RWPE2 (cell line): Measurements from ENCODE around the gene NPLOC4.

Source experiments
- ATAC-seq: fragments of 200-7000 bp; cut with Tn5 transposase; 3 replicates; pipeline ENCODE4 v1.9.1; 2021; ENCODE audit warnings: low read depth
- DNase-seq: peaks from one replicate; pipeline ENCODE4 v3.0.0-alpha.2; 2020; ENCODE audit warnings: low spot score
- H3K27ac ChIP-seq: fragments of 450-650 bp; 2 replicates; pipeline ENCODE4 v1.5.1; 2017; ENCODE audit warnings: mild to moderate bottlenecking; ENCODE audit not compliant: poor library complexity, severe bottlenecking
- H3K27me3 ChIP-seq: fragments of 250-450 bp; sonication (Bioruptor Pico); 2 replicates; pipeline ENCODE4 v1.5.1; 2021; ENCODE audit warnings: mild to moderate bottlenecking, moderate library complexity; ENCODE audit not compliant: insufficient read depth, poor library complexity, severe bottlenecking
- H3K36me3 ChIP-seq: fragments of 250-450 bp; sonication (Bioruptor Pico); 2 replicates; pipeline ENCODE4 v1.5.1; 2020; ENCODE audit warnings: low read depth, mild to moderate bottlenecking, moderate library complexity
- H3K4me1 ChIP-seq: fragments of 250-450 bp; sonication (Bioruptor Pico); 2 replicates; pipeline ENCODE4 v1.5.1; 2021; ENCODE audit warnings: mild to moderate bottlenecking, moderate library complexity; ENCODE audit not compliant: insufficient read depth, poor library complexity, severe bottlenecking
- H3K4me3 ChIP-seq: fragments of 250-450 bp; sonication (Bioruptor Pico); 2 replicates; pipeline ENCODE4 v1.5.1; 2021; ENCODE audit warnings: mild to moderate bottlenecking, moderate library complexity; ENCODE audit not compliant: severe bottlenecking
- H3K9me3 ChIP-seq: fragments of 250-450 bp; sonication (Bioruptor Pico); 2 replicates; pipeline ENCODE4 v1.5.1; 2021; ENCODE audit warnings: mild to moderate bottlenecking, moderate library complexity; ENCODE audit not compliant: severe bottlenecking
- TF ChIP-seq, protein P1 (sequence below): fragments of 450-650 bp; IDR thresholded peaks from one replicate; pipeline ENCODE4 v1.5.1; 2017; ENCODE audit warnings: mild to moderate bottlenecking, moderate library complexity; ENCODE audit not compliant: poor library complexity, severe bottlenecking

The NPLOC4 gene

DNA sequence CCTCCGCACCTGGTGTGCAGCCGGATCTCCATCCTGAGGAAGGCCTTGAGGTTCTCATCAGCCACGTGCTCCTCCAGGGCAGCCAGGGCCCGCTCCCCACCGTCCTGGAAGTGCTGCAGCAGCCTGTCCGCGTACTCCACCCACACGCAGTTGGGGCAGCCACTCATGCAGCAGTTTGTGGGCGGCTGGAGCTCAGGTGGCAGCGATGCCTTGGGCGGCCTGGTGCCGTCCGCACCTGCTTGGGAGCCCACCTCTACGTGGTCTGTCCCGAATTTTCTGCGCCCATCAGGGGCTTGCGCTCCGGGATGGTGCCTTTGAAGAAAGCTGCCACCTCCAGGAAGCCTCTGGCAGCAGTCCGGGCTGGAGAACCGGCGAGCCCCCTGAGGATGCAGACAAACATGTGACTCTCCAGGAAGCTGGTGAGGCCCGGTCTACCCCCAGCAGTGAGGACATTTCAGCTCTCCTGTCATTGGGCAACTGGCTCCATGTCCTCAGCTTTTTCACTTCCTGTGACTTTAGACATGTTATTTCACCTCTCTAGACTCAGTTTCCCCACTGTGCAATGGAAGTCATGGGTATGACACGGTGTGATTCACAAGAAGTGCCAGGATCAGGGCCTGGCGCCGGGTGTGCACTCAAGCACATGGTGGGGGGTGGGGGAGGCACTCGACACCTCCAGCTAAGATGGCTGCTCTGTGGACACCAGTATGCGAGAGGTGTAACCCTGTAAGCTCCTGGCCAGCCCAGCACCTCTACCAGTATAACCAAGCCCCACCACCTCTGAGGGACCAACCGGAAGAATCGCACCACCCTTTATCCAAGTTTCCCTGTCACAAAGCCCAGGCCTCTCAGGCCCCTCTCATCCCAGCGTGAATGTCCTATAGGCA, 28.5 kb upstream of the NPLOC4 start:
- Histone ChIP-seq H3K4me3 (peak overlapping the region; percentile 69), H3K9me3 (no peaks in the 10 kb centered on the region), H3K27ac (peak overlapping the region; percentile 75), H3K27me3 (no peaks in the 10 kb centered on the region), H3K4me1 (peaks cover 10% of the 10 kb centered on the region), H3K36me3 (peaks cover 39% of the 10 kb centered on the region)
- ATAC-seq, result peak; percentile 10
- no peak for DNase-seq
- TF ChIP-seq, protein P1, sequence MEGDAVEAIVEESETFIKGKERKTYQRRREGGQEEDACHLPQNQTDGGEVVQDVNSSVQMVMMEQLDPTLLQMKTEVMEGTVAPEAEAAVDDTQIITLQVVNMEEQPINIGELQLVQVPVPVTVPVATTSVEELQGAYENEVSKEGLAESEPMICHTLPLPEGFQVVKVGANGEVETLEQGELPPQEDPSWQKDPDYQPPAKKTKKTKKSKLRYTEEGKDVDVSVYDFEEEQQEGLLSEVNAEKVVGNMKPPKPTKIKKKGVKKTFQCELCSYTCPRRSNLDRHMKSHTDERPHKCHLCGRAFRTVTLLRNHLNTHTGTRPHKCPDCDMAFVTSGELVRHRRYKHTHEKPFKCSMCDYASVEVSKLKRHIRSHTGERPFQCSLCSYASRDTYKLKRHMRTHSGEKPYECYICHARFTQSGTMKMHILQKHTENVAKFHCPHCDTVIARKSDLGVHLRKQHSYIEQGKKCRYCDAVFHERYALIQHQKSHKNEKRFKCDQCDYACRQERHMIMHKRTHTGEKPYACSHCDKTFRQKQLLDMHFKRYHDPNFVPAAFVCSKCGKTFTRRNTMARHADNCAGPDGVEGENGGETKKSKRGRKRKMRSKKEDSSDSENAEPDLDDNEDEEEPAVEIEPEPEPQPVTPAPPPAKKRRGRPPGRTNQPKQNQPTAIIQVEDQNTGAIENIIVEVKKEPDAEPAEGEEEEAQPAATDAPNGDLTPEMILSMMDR, result no peak

DNA sequence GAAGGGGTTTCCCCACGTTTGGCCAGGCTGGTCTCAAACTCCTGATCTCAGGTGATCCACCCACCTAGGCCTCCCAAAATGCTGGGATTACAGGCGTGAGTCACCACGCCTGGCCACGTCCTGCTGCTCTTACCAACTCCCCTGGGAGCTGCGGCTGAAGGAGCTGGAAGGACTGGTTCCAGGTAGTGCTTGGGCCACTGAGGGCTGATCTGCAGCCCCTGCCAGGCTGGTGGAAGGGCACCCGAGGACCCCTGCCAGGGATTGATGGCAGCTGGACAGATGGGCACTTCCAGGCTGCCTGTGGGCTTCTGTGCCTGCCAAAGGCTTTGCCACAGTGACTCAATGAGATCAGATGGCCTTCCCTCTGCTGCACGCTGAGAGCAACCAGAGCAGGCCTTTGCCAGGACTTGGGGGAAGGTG, 27.1 kb upstream of the NPLOC4 start:
- Histone ChIP-seq H3K27ac (no peak overlapping the region), H3K4me1 (peaks cover 17% of the 10 kb centered on the region)
- TF ChIP-seq, protein P1, result no peak

DNA sequence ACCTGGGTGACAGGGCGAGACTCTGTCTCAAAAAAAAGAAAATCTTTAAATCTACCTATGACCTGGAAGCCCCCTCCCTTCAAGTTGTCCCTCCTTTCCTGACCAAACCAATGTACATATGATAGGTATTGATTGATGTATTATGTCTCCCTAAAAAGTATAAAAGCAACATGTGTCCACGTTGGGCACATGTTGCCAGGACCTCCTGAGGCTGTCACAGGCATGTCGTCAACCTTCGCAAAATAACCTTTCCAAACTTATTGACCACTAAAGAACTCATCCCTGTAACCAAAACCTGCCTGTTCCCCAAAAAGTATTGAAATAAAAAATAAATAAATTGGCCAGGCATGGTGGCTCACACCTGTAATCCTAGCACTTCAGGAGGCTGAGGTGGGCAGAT, 25.1 kb upstream of the NPLOC4 start:
- no peak overlapping the region for H3K4me3 ChIP-seq
- H3K36me3 ChIP-seq, result peaks cover 9% of the 10 kb centered on the region; the same call in 1 of the 2 replicates
- peaks cover 8% of the 10 kb centered on the region for H3K4me1 ChIP-seq
- no peak overlapping the region for H3K27ac ChIP-seq
- no peaks in the 10 kb centered on the region for H3K27me3 ChIP-seq
- DNase-seq (no peak), ATAC-seq (no peak)
- H3K9me3 ChIP-seq, result no peaks in the 10 kb centered on the region
- TF ChIP-seq, protein P1, result no peak

More for the DNA sequence above, 27.1 kb upstream of the NPLOC4 start:
- H3K4me3 ChIP-seq, result no peak overlapping the region
- H3K27me3 ChIP-seq, result no peaks in the 10 kb centered on the region
- DNase-seq (no peak), ATAC-seq (no peak)
- no peaks in the 10 kb centered on the region for H3K9me3 ChIP-seq
- peaks cover 25% of the 10 kb centered on the region for H3K36me3 ChIP-seq

DNA sequence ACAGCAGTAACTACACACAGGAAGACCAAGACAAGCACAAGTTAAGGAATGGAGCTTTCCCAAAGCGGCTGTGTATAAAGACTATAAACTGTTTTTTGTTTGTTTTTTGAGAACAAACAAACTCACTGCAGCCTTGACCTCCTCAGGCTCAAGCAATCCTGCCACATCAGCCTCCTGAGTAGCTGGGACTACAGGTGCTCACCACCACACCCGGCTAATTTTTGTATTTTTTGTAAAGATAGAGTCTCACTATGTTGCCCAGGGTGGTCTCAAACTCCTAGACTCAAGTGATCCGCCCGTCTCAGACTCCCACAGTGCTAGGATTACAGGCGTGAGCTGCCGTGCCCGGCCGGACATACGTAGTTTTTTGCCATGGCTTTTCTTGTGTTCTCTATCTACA, 23.5 kb upstream of the NPLOC4 start:
- no peak for DNase-seq
- peaks cover 8% of the 10 kb centered on the region for H3K4me1 ChIP-seq
- no peak for ATAC-seq
- no peaks in the 10 kb centered on the region for H3K27me3 ChIP-seq
- TF ChIP-seq, protein P1, result no peak
- no peak overlapping the region for H3K4me3 ChIP-seq
- H3K27ac ChIP-seq, result no peak overlapping the region
- H3K36me3 ChIP-seq, result peaks cover 9% of the 10 kb centered on the region; the same call in 1 of the 2 replicates
- H3K9me3 ChIP-seq, result no peaks in the 10 kb centered on the region

DNA sequence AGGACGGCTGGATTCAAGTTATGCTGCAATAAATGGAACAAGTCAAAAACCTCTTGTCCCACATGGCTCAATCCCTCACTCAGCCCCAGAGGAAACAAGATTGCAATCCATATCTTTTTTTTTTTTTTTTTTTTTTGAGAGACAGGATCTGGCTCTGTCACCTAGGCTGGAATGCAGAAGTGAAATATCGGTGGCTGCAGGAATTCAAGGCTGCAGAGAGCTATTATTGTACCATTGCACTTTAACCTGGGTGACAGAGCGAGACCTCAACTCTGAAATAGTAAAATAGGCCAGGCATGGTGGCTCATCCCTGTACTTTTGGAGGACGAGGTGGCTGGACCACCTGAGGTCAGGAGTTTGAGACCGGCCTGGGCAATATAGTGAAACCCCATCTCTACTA, 22.1 kb upstream of the NPLOC4 start:
- Histone ChIP-seq H3K36me3 (no peaks in the 10 kb centered on the region), H3K4me1 (peaks cover 8% of the 10 kb centered on the region), H3K27me3 (no peaks in the 10 kb centered on the region), H3K4me3 (no peak overlapping the region), H3K27ac (no peak overlapping the region), H3K9me3 (no peaks in the 10 kb centered on the region)
- no peak for ATAC-seq
- no peak for DNase-seq
- TF ChIP-seq, protein P1, result no peak
